HG02981 (cell line): ENCODE measurements around the gene DPP9.
"Not testable (repeated sequence)": the region's sequence is repeated elsewhere in the genome, so short reads cannot be mapped to it uniquely, and the experiment has no call there.

Source experiments
- ATAC-seq: cut with Tn5 transposase; IDR thresholded peaks from one replicate; pipeline ENCODE4 v1.9.1; 2021; ENCODE audit warnings: mild to moderate bottlenecking, moderate library complexity; ENCODE audit not compliant: unreplicated experiment

DPP9 gene

DNA sequence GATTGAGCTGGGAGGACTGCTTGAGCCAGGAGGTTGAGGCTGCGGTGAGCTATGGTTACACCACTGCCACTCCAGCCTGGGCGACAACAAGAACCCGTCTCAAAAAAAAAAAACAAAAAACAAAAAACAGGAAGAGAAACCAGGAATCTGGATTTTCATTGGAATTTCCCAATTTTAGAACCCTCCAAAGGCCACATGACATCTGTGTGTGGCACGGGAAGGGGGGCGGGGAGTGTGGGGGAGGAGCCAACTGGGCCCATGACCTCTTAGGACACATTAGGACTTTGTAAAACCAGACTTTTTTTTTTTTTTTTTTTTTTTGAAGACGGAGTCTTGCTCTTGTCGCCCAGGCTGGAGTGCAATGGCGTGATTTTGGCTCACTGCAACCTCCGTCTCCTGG is 32.3 kb downstream of the DPP9 start:
- no peak for ATAC-seq

DNA sequence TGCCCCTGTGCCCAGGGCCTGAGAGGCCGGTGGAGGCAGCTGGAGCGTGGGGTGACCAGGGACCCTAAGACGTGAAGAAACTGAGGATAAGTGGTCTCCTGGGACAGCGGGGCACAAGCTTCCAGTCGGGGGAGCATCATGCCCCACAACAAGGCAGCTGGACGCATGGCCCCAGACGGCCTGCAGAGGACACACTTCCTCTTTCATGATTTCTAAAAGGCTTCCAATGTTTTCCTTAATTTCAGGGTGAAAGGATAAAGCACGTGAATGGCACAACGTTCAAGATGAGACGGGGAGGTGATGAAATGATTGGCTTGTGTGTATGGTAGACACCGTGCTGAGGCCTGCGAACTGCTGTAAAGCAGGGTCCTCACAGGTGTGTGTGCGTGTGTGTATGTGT is 33.3 kb downstream of the DPP9 start:
- ATAC-seq, result no peak

DNA sequence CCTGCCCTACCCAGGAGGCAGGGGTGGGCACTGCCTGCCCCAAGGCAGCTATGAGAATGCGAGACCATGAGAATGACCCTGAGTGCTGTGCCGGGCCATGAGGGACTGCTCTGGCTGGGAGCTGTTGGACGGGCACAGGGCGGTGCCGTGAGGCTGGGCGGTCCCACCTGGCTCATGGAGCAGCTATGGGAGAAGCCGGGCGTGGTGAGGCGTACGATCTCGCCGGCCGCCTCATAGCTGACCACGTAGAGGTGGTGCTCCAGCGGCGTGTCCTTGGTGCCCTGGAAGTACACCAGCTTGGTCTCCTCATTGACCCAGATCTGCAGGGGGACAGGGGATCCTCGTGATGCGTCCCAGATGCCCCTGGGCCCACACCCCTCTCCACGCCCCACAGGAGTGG is 34.2 kb downstream of the DPP9 start:
- ATAC-seq, result no peak

DNA sequence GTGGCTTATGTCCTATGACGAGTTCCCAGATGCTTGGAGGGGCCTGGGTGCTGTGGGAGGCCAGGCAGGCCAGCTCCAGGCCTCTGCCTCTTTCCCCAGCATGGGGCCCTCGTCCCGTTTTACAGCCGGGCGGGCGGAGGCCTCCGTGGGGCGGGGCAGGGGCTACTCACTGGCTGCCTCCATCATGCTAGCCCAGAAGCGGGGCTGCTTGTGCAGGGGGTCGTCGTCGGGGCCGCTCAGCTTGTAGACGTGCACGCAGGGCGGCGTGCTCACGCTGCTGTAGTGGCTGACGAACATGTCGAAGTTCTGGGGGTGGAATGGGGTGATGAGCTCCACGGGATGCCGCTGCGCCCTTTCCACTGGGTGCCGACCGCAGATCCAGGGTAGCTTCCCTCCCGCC is 35.1 kb downstream of the DPP9 start:
- no peak for ATAC-seq

DNA sequence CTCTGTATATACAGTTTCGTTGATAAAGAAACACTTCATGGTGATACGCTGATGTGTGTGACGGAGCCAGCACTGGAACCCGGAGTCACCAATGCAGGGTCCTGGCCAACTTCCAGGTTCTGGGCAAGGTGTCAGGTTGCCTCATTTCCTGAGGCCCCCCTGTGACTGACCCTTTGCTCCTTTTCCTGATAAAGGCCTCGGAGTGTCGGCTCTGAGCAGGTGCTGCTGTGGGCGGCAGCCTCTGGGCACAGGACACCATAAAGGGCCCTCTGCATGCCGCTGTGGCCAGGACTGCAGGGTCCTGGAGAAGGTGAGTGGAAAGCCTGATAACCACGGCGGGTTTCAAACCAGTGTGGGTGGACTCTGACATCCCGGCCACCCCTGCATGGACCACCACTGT is 36.2 kb downstream of the DPP9 start:
- ATAC-seq, result no peak

DNA sequence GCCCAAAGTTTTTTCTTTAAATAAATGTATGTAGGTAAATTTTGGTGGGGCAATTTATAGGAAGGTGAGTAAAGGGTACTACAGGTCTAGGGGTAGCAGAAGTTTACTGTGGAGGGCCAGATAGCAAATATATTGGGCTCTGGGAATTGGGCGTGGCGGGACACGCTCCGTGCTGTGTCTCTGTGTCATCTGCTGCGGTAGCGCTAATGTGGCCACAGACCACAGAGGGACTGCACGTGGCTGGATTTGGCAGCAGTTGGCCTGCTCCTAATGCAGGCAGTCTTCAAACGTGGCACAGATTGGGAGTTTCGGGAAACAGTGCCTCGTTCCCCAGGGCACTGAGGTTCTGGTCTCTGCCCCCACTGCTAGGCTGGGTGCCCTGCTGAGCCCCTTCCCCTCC is 36.9 kb downstream of the DPP9 start:
- no peak for ATAC-seq

DNA sequence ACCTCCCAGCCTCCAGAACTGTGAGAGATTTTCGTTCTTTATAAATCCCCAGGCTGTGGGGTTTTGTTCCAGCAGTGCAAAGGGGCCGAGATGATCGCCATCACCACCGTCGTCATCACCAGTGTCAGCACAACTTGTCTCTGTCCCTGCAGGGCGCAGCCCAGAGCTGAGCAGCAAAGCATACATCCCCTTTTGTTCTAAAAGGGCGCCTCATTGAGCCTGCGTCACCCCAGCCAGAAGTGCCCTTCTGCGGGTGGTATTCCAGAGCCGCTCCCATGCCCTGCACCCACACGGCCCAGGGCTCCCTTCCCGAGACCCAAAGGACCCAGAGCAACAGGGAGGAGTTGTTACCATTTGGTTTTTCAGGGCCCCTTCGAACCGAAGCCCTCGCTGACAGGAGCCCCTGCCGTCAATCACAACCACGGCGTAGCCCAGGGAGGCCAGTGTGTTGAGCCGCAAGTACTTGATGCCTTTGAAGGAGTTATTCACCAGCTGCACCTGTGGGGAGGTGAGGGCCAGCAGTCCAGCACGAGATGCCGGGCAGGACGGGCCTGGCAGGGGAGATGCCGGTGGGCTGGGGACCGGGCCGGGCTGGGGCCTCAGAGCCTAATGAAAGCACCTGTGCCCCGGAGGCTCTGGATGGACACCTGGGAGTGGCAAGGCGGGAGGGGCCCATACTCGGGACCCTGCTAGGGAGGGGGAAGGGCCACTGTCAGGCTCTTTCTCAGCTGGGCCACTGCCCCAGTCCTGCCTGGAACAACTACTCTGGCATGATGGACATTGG is 39.1 kb downstream of the DPP9 start:
- ATAC-seq, result no peak

DNA sequence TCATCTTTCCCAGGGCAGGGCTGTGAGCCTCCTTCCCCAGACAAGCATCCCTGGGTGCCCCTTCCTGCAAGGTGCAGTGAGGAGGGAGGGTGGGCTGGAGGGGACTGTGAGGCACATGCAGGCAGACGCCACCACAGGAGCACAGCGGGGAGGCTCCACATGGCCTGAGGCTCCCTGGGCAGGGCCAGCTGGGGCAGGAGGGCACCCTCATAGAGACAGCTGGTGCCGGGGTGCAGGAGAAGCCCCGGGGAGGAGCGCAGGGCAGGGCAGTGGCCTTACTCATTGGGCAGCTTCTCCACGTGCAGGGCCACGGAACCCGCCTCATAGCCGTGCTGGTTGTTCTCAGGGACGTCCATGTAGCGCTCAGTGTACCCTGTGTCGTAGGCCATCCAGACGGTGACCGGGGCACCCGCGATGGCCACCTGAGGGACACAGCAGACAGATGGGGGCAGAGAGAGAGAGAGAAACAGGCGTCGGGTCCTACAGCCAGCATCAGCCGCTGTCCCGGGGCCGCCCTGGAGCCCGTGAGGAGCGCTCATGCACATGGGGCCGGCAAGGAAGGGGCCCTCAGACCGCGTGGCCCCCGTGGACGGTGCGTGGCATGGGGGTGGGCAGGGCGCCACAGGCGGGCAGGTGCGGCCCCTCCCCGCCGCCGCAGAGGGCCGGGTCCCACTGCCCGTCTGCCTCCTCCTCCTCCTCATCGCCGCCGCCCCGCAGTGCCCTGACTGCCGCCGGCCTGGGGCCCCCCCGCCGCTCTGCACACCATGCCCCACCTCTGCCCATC is 41.0 kb downstream of the DPP9 start:
- ATAC-seq, result no peak

DNA sequence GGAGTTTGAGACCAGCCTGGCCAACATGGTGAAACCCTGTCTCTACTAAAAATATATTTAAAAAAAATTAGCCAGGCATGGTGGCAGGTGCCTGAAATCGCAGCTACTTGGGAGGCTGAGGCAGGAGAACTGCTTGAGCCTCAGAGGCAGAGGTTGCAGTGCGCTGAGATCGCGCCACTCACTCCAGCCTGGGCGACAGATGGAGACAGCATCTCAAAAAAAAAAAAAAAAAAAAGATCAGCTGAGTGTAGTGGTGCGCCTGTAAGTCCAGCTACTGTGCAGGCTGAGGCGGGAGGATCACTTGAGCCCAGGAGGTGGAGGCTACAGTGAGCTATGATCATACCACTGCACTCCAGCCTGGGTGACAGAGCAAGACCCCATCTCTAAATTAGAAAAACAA is 43.6 kb downstream of the DPP9 start:
- not testable (repeated sequence) for ATAC-seq

DNA sequence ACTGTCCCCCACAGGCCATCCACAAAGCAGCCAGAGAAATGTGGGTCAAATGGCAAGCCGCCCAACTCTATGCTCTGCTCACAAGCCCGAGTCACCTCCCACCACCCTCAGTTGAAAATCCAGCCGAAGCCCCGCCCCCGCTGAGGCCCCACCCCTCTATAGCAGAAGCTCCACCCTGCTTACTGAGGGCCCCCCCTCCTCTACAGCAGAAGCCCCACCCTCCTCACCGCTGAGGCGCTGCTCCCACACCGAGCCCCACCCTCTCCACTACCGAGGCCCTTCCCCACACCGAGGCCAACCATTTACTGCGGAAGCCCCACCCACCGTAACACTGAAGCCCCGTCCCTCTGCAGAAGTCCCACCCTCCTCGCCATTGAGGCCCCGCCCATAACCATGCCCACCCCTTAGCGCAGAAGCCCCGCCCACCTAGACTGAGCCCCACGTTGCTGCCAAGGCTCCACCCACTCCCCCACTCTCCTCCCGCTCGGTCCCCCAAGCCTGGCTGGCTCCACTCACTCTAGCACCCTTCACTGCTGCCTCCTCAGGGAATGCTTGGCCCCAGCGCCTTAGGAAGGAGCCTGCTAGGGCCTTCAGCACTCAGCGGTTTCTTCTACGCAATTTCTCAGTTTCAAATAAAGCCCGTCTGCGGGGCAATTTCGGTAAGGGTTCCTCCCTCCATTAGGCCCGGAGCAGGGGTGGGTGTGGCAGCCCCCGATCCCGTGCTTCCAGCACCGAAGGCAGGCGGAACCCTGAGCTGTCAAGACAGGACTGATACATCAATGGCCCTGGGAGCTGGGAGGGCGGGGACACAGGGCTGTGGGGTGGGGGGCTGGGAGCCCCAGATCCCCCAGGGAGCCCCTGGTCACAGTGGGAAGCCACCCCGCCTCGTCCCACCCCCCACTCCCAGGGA is 44.5 kb downstream of the DPP9 start:
- ATAC-seq, result no peak

DNA sequence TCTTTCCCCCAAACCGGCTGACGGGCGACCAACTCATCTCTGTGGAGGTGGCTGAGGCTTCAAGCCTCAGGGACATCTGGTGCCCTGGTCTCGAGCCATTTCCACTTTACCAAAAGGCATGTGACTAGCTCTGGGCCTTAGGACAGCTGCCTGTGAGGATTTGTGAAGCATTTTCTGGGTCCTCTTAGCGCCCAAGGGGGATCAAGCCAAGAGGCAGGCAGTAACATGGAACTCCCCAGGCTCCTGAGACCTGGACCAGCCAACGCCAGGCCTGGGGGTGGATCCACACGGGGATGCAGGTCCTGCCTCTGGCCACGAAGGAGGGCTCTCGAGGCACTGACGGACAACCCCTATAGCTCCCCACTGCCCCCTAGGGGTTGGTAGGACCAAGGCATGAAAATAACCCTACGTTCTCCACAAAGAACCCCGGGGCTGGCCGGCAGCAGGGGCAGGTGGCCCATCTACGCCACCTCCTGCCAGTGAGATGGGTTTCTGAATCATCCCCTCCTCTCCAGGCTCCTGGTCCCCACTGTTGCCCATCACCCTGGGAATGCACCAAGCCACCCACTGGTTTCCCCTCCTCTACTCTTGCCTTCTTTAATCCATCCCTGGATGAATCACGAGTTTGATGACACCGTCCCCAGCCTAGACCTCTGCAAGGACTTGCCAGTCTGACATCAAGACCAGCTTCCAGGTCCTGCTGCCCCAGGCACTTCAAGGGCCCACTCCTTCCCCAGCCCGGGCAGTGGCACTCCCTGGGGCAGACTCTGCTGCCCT is 46.5 kb downstream of the DPP9 start:
- ATAC-seq, result no peak

DNA sequence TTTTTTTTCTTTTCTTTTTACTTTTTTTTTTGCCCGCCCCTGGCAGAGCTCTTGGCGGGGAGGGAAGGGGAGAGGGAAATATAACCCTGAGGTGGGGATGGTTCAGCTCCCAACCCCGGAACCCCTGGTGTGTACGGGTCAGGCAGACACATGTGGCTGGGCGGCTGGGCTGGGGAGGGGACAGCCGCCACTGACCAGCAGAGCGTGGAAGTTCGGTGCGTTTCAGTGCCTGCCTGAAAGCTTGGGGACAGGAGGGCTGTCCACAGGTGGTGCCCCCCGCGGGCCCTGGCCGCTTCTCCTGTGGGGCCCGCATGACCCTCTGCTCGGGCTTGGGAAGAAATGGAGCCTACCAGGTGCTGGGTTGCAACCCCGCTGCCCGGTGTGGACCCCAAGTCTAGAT is 48.3 kb downstream of the DPP9 start:
- ATAC-seq, result no peak

DNA sequence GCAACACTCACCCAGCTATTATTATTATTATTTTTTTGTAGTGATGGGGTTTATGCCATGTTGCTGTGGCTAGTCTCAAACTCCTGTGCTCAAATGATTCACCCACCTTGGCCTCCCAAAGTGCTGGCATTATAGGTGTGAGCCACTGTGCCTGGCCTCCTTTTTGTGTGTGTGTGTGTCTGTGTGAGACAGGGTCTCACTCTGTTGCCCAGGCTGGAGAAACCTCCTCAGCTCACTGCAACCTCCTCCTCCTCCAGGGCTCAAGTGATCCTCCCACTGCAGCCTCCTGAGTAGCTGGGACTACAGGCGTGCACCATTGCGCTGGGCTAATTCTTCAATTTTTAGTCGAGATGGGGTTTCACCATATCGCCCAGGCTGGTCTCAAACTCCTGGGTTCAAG is 49.9 kb downstream of the DPP9 start:
- ATAC-seq, result no peak

DNA sequence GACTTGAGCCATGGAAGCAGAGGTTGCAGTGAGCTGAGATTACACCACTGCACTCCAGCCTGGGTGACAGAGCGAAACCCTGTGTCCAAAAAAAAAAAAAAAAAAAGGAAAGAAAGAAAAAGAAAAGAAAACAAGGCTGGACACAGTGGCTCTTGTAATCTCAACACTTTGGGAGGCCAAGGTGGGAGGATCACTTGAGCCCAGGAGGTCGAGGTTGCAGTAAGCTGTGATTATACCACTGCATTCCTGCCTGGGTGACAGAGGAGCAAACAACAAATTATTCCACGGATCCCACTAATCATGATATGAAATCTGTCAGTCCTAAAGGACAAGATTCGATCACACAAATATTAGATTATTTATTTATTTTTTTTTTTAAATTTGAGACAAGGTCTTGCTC is 50.4 kb downstream of the DPP9 start:
- no peak for ATAC-seq

DNA sequence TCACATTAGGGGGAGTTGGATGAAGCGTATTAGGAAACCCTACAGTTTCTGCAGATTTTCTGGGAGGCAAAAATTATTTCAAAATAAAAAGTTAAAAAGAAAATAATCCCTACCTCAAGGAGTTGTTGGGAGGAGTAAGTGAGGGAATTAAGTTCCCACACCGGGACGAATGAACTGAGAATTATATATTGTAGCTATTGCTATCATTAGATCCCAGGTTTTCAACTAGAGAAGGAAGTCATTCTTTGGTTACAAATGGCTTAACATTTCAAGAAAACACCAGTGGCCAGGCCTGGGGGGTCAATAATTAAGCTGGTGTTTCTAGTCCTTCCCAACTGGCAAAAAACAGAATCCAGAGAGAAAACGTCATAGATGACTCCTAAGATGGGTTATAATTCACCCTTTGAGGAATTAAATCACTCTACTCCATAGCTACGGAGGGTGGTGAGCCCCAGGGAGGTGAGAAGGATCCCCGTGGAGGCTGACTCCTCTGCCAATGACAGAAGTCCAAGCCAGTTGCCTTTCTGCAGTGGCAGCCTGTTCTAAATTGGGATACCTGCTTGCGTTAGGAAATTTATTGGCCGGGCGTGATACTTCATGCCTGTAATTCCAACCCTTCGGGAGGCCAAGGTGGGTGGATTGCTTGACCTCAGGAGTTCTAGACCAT is 52.3 kb downstream of the DPP9 start:
- ATAC-seq, result no peak

DNA sequence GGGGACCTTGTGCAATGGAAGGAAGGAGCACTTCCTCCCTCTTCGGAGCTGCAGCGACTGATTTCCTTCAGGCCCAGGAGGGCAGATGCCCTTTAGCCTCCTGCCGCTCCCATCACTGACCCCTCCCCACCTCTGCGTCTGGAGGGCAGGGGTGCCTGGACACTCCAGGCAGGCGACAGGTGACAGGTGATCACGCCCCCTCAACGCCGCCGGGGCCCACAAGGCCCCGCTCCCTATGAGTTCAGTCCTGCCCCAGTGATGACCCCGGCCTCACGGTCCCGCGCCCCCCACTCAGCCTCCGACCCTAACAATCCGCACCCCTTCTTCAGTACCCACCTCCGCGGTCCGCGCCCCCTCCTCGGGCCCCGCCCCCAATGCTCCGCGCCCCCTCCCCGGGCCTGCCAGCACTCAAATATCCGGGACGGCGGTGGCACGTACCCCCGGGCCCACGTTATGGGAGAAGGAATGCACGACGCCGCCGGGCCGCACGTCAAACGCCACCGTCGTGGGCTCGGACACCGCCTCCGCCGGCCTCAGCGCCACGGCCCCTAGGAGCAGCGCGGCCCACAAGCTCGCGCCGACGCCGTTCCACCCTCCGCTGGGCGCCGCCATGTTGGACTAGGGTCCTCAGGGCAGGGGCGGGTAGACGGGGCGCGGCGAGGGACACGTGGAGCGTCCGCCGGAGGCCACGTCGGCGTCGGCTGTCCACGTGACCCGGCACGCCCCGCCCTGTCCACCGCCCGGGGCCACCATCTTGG is 53.7 kb downstream of the DPP9 start, which contains the start of gene MYDGF:
MYDGF (minus strand) TSS at position 620 of the 758 bp plus-strand sequence; CDS start at position 612, 8 bp downstream.
- peak; percentile 78 for ATAC-seq

DNA sequence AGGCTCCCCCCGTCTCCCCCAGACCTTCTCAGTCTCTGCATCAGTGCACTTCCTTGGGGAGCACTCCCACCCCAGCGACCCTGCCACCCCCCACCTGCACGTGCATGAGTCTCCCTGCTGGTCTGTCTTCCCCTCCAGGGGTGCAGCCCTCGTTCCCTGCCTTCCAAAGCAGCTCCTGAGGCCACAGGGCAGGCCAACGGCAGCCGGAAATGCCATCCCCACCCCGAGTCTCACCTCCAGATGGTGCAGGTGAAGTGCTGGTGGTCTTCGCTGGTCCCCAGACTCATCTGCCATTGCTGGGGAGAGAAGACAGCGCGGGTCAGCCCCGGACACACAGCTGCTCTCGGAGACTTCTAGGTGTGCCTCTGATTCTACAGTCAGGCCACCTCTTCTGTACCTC is 59.0 kb downstream of the DPP9 start:
- ATAC-seq, result no peak

DNA sequence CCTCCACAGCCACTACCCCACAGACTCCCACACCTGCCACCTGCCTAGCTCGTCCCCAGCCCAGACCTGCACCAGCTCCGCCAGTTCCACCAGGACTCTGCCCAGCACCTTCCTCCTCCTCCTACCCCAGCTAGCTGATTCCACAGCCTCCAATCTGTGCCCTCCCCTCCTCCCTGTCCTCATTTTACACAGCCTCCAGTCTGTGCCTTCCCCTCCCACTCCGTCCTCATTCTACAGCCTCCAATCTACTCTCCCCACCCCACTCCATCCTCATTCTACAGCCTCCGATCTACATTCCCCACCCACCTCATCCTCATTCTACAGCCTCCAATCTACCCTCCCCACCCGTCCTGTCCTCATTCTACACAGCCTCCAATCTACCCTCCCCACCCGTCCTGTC is 60.8 kb downstream of the DPP9 start:
- ATAC-seq, result no peak

DNA sequence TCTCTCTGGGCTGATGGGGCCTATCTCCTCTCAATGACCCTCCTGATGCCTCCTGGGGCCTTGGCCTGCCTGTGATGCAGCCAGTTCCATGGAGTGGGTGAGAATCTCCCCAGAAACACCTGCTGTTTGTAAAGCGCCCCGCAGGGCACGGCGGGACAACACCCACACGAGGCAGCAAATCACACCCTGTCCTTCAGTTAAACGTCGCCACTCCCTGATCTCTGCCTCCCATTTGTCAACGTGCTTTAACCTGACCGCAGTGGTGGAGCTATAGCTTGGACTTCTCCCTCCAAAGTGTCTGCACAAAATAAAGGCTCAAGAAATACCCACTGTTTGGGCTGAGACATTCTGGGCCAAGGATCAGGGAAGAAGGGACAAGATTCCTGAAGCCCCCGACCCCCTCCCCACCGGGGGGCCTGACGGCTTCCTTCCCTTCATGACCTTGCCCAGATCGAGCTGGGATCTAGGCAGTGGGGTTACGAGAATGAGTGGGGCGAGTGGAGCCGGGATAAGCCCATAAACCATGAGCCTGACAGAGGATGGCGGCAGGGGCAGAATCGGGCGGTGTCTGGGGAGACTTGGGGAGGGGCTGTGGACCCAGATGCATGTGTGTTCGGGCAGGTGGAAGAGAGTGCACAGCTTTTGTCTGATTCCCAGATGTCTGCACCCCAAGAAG is 61.5 kb downstream of the DPP9 start:
- ATAC-seq, result no peak
